Gastrocnemius medialis (tissue), 4 donors: ENCODE results near the gene HYAL2.

Source experiments
- CTCF ChIP-seq, 5 experiments: fragments of 450-650 bp in 3 of 5; fragments of 200-600 bp in 2 of 5; sonication (generic) in 2 of 5; IDR thresholded peaks in 4 of 5; conservative IDR thresholded peaks in 1 of 5; 1 replicate in 4 of 5; 2 replicates in 1 of 5; pipeline ENCODE4 v1.5.1; 2016 to 2019; ENCODE audit warnings: antibody characterized with exemption in 5 of 5, mild to moderate bottlenecking in 3 of 5, moderate library complexity in 3 of 5
- POLR2A ChIP-seq, 2 donors: fragments of 450-650 bp; IDR thresholded peaks; one replicate each; pipeline ENCODE4 v1.6.1; 2017; ENCODE audit warnings: antibody characterized with exemption in 2 of 2, mild to moderate bottlenecking in 2 of 2, moderate library complexity in 2 of 2

- TF ChIP-seq CTCF (IDR thresholded peaks at IDR 0.05 in 4 of 5, conservative IDR thresholded peaks at IDR 0.05 in 1 of 5), result no peak
- TF ChIP-seq POLR2A (IDR thresholded peaks at IDR 0.05), result no peak
Observed at GRCh38 chr3:50353245-50354004, 30.9 kb upstream of the HYAL2 start.
